HCT116 (cell line): Measurements from ENCODE around the gene GATAD1. TPM values are rescaled to one million over a fixed set of nuclear protein-coding genes. Genes with fewer than 3 reads are reported as not detected.
"Not testable (repeated sequence)": the region's sequence is repeated elsewhere in the genome, so short reads cannot be mapped to it uniquely, and the experiment has no call there.

Experiments used
- ATAC-seq: fragments of 200-7000 bp; cut with Tn5 transposase; 2 replicates; pipeline ENCODE4 v1.9.1; 2020; ENCODE audit warnings: mild to moderate bottlenecking, moderate library complexity
- BruUV-seq: library from RNA; stranded (reverse); fragments of 400-500 nt; replicated peaks from 2 replicates; lab custom pipeline; 2021; lab: Mats Ljungman, UMichigan
- CTCF ChIA-PET: fragments of 300-600 bp; sonication (Branson Sonifier 250); formaldehyde crosslinking; loops from one replicate; lab custom pipeline; 2021; ENCODE audit warnings: antibody characterized with exemption; lab: Charles Lee
- POLR2A ChIA-PET: fragments of 300-600, 350-600 bp; sonication (Branson Sonifier 250); formaldehyde crosslinking; loops from one replicate; lab custom pipeline; 2021; ENCODE audit warnings: antibody characterized with exemption; lab: Charles Lee
- RAD21 ChIA-PET, 2 experiments: fragments of 300-600 bp; sonication (Branson Sonifier 250); formaldehyde crosslinking; loops; one replicate each; lab custom pipeline; 2023; ENCODE audit warnings: low total read pairs in 2 of 2; ENCODE audit not compliant: uncharacterized antibody in 2 of 2, unreplicated experiment in 2 of 2, low non-redundant PET in 1 of 2; lab: Charles Lee
- DNase-seq: peaks from one replicate; pipeline ENCODE4 v3.0.0-alpha.2; 2010; ENCODE audit warnings: low read depth, low spot score
- H2AFZ ChIP-seq: fragments of 200-600 bp; shearing (Covaris generic), sonication (generic); 2 replicates; pipeline ENCODE4 v1.6.1; 2017; ENCODE audit warnings: low read depth, mixed run types, mixed read lengths, antibody characterized with exemption, low read length; ENCODE audit not compliant: poor library complexity, severe bottlenecking
- H3K27ac ChIP-seq: 2 replicates; pipeline ENCODE4 v1.5.1; 2012; ENCODE audit warnings: low read depth, low read length
- H3K27me3 ChIP-seq: fragments of 200-600 bp; sonication (generic); 2 replicates; pipeline ENCODE4 v1.6.1; 2016; ENCODE audit warnings: mixed run types, low read length, mixed read lengths; ENCODE audit not compliant: insufficient read depth
- H3K36me3 ChIP-seq, 2 experiments: fragments of 200-500 bp in 1 of 2; fragments of 200-600 bp in 1 of 2; sonication (Bioruptor generic) in 1 of 2; sonication (generic) in 1 of 2; 2 replicates each; pipeline versions ENCODE4 v1.5.1 to v1.6.1; 2014 to 2016; ENCODE audit warnings: low read length in 2 of 2, inconsistent platforms in 1 of 2, mixed read lengths in 1 of 2, mixed run types in 1 of 2; ENCODE audit not compliant: insufficient read depth in 2 of 2, control insufficient read depth in 1 of 2
- H3K4me1 ChIP-seq, 2 experiments: fragments of 200-600 bp in 1 of 2; sonication (generic) in 1 of 2; 2 replicates each; pipeline versions ENCODE4 v1.5.1 to v1.6.1; 2012 to 2017; ENCODE audit warnings: low read length in 2 of 2, inconsistent platforms in 1 of 2, mild to moderate bottlenecking in 1 of 2, mixed read lengths in 1 of 2, mixed run types in 1 of 2, moderate library complexity in 1 of 2; ENCODE audit not compliant: insufficient read depth in 2 of 2, control insufficient read depth in 1 of 2
- H3K4me2 ChIP-seq: fragments of 200-600 bp; sonication (generic); 2 replicates; pipeline ENCODE4 v1.6.1; 2017; ENCODE audit warnings: mixed run types, low read length, mixed read lengths
- H3K4me3 ChIP-seq, 2 experiments: fragments of 200-600 bp in 1 of 2; sonication (generic) in 1 of 2; replicated peaks in 1 of 2; 2 replicates each; pipeline ENCODE4 v1.5.1; 2011 to 2016; ENCODE audit warnings: low read length in 2 of 2, control low read depth in 1 of 2, low read depth in 1 of 2, mild to moderate bottlenecking in 1 of 2, mixed read lengths in 1 of 2, mixed run types in 1 of 2
- H3K79me2 ChIP-seq: fragments of 200-600 bp; sonication (generic); 2 replicates; pipeline ENCODE4 v1.6.1; 2017; ENCODE audit warnings: mild to moderate bottlenecking, mixed run types, low read length, moderate library complexity, mixed read lengths; ENCODE audit not compliant: insufficient read depth
- H3K9ac ChIP-seq: fragments of 200-600 bp; sonication (generic); 2 replicates; pipeline ENCODE4 v1.6.1; 2016; ENCODE audit warnings: low read length, mixed read lengths
- H3K9me2 ChIP-seq: fragments of 200-600 bp; sonication (generic), shearing (Covaris generic); 2 replicates; pipeline ENCODE4 v1.6.1; 2017; ENCODE audit warnings: mixed run types, mild to moderate bottlenecking, moderate library complexity; ENCODE audit not compliant: insufficient read depth
- H3K9me3 ChIP-seq, 2 experiments: fragments of 200-500 bp in 1 of 2; fragments of 200-600 bp in 1 of 2; sonication (Bioruptor generic) in 1 of 2; sonication (generic) in 1 of 2; 2 replicates each; pipeline ENCODE4 v1.6.1; 2014 to 2017; ENCODE audit warnings: low read length in 2 of 2, mixed read lengths in 2 of 2, inconsistent platforms in 1 of 2, low read depth in 1 of 2, mild to moderate bottlenecking in 1 of 2, mixed run types in 1 of 2, moderate library complexity in 1 of 2; ENCODE audit not compliant: control insufficient read depth in 1 of 2, insufficient read depth in 1 of 2
- H4K20me1 ChIP-seq: fragments of 200-600 bp; sonication (generic), shearing (Covaris generic); 2 replicates; pipeline ENCODE4 v1.6.1; 2017; ENCODE audit warnings: mixed run types, mild to moderate bottlenecking, moderate library complexity; ENCODE audit not compliant: insufficient read depth
- ATF3 ChIP-seq: IDR thresholded peaks from 2 replicates; pipeline ENCODE4 v1.6.1; 2012
- CBX3 ChIP-seq: IDR thresholded peaks from 2 replicates; pipeline ENCODE4 v1.6.1; 2012; ENCODE audit warnings: low read depth
- CEBPB ChIP-seq: IDR thresholded peaks from 2 replicates; pipeline ENCODE4 v1.6.1; 2012; ENCODE audit warnings: low read depth
- ELF1 ChIP-seq: IDR thresholded peaks from 2 replicates; pipeline ENCODE4 v1.6.1; 2012; ENCODE audit warnings: low read depth, borderline replicate concordance
- EZH2 ChIP-seq: fragments of 200-600 bp; sonication (generic); IDR thresholded peaks from 2 replicates; pipeline ENCODE4 v1.6.1; 2017; ENCODE audit warnings: antibody characterized with exemption, mixed run types
- FOSL1 ChIP-seq: IDR thresholded peaks from 2 replicates; pipeline ENCODE4 v1.6.1; 2012; ENCODE audit warnings: low read depth
- RAD21 ChIP-seq: IDR thresholded peaks from 2 replicates; pipeline ENCODE4 v1.6.1; 2012; ENCODE audit warnings: low read depth, mild to moderate bottlenecking
- SP1 ChIP-seq: IDR thresholded peaks from 2 replicates; pipeline ENCODE4 v1.6.1; 2012; ENCODE audit warnings: low read depth
- TCF7L2 ChIP-seq: IDR thresholded peaks from 2 replicates; pipeline ENCODE4 v1.7.0; 2011; ENCODE audit warnings: borderline replicate concordance, inconsistent platforms; ENCODE audit not compliant: insufficient read depth, insufficient read length; ENCODE audit errors: extremely low read depth
- ZFX ChIP-seq: fragments of 450-650 bp; IDR thresholded peaks from 2 replicates; pipeline ENCODE4 v1.6.1; 2017
- ZNF274 ChIP-seq: fragments of 200-500 bp; sonication (Bioruptor generic); IDR thresholded peaks from 2 replicates; pipeline ENCODE4 v1.6.1; 2014; ENCODE audit warnings: mild to moderate bottlenecking, low read depth, low read length, inconsistent platforms
- intact Hi-C: fragments of 100-400 bp; cut with micrococcal nuclease; formaldehyde crosslinking; loops from 2 replicates; pipeline ENCODE4 v1.10.0; 2022
- total RNA-seq: library from RNA; stranded (reverse); gene quantifications from one replicate; pipeline ENCODE4 v1.2.1, GENCODE V29; 2021; ENCODE audit not compliant: unreplicated experiment
- TF ChIP-seq, protein P1 (sequence below), 3 experiments: fragments of 200-600 bp in 1 of 3; sonication (generic) in 1 of 3; IDR thresholded peaks in 2 of 3; conservative IDR thresholded peaks in 1 of 3; 2 replicates each; pipeline ENCODE4 v1.5.1; 2012 to 2017; ENCODE audit warnings: low read depth in 2 of 3, low read length in 2 of 3, antibody characterized with exemption in 1 of 3, borderline replicate concordance in 1 of 3, control low read depth in 1 of 3, mild to moderate bottlenecking in 1 of 3, mixed read lengths in 1 of 3, mixed run types in 1 of 3, moderate library complexity in 1 of 3; ENCODE audit not compliant: insufficient read depth in 1 of 3
- TF ChIP-seq, protein P2 (sequence below): IDR thresholded peaks from 2 replicates; pipeline ENCODE4 v1.6.1; 2012

Gene GATAD1
- total RNA-seq, 1 experiment from 2014 or later = 23.9 TPM

GRCh38 chr7:92409357-92409756, 37.9 kb upstream of the GATAD1 start:
- Histone ChIP-seq H4K20me1 (no peaks in the 10 kb centered on the region), H3K4me3 (no peak overlapping the region), H3K79me2 (no peaks in the 10 kb centered on the region), H3K27me3 (no peaks in the 10 kb centered on the region), H3K9me3 (no peaks in the 10 kb centered on the region), H3K4me1 (no peaks in the 10 kb centered on the region), H2AFZ (no peak overlapping the region), H3K36me3 (no peaks in the 10 kb centered on the region)
- no peak for DNase-seq
- RAD21 ChIA-PET = no interaction called here
- no peak for TF ChIP-seq ELF1
- no peak for TF ChIP-seq FOSL1
- TF ChIP-seq ZFX = no peak
- TF ChIP-seq ZNF274 = no peak
- TF ChIP-seq, protein P1, sequence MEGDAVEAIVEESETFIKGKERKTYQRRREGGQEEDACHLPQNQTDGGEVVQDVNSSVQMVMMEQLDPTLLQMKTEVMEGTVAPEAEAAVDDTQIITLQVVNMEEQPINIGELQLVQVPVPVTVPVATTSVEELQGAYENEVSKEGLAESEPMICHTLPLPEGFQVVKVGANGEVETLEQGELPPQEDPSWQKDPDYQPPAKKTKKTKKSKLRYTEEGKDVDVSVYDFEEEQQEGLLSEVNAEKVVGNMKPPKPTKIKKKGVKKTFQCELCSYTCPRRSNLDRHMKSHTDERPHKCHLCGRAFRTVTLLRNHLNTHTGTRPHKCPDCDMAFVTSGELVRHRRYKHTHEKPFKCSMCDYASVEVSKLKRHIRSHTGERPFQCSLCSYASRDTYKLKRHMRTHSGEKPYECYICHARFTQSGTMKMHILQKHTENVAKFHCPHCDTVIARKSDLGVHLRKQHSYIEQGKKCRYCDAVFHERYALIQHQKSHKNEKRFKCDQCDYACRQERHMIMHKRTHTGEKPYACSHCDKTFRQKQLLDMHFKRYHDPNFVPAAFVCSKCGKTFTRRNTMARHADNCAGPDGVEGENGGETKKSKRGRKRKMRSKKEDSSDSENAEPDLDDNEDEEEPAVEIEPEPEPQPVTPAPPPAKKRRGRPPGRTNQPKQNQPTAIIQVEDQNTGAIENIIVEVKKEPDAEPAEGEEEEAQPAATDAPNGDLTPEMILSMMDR (IDR thresholded peaks at IDR 0.05 in 2 of 3, conservative IDR thresholded peaks at IDR 0.05 in 1 of 3; ENCODE audit: borderline replicate concordance in 1 of 3, insufficient read depth in 1 of 3, low read depth in 2 of 3, low read length in 2 of 3) = no peak
- no peak for TF ChIP-seq CBX3
- TF ChIP-seq EZH2 = no peak
- no peak for TF ChIP-seq ATF3
- TF ChIP-seq SP1 = no peak
- TF ChIP-seq TCF7L2 = no peak
- TF ChIP-seq CEBPB = no peak
- TF ChIP-seq, protein P2, sequence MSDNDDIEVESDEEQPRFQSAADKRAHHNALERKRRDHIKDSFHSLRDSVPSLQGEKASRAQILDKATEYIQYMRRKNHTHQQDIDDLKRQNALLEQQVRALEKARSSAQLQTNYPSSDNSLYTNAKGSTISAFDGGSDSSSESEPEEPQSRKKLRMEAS = no peak
- no peak for TF ChIP-seq RAD21
- TF ChIP-seq, all 23 proteins: peak for 0
- no peak overlapping the region for H3K4me2 ChIP-seq
- intact Hi-C loops = no loop called here
- CTCF ChIA-PET = no interaction called here
- H3K9me2 ChIP-seq = no peaks in the 10 kb centered on the region
- POLR2A ChIA-PET = no interaction called here
- no peak overlapping the region for H3K27ac ChIP-seq
- H3K9ac ChIP-seq = no peak overlapping the region
- BruUV-seq = no TSS peak
- ATAC-seq = no peak

DNA sequence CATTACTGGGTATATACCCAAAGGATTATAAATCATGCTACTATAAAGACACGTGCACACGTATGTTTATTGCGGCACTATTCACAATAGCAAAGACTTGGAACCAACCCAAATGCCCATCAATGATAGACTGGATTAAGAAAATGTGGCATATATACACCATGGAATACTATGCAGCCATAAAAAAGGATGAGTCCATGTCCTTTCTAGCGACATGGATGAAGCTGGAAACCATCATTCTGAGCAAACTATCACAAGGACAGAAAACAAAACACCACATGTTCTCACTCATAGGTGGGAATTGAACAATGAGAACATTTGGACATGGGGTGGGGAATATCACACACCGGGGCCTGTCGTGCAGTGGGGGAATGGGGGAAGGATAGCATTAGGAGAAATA, 37.1 kb upstream of the GATAD1 start:
- ATAC-seq, H3K9me2 ChIP-seq, H3K27me3 ChIP-seq, H3K27ac ChIP-seq, H3K79me2 ChIP-seq, H3K9me3 ChIP-seq, H3K4me2 ChIP-seq, DNase-seq, H4K20me1 ChIP-seq, intact Hi-C loops, H3K9ac ChIP-seq, POLR2A ChIA-PET, BruUV-seq, RAD21 ChIA-PET, CTCF ChIA-PET, H2AFZ ChIP-seq, H3K36me3 ChIP-seq, H3K4me3 ChIP-seq, H3K4me1 ChIP-seq: not testable (repeated sequence)
